ENCODE results near the gene OR10H3. TPM values are rescaled to one million over a fixed set of nuclear protein-coding genes. Genes with fewer than 3 reads are reported as not detected.
"Not testable (repeated sequence)": the region's sequence is repeated elsewhere in the genome, so short reads cannot be mapped to it uniquely, and the experiment has no call there.

The OR10H3 gene, protein sequence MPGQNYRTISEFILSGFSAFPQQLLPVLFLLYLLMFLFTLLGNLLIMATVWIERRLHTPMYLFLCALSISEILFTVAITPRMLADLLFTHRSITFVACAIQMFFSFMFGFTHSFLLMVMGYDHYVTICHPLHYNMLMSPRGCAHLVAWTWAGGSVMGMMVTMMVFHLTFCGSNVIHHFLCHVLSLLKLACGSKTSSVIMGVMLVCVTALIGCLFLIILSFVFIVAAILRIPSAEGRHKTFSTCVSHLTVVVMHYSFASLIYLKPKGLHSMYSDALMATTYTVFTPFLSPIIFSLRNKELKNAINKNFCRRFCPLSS
- polyA plus RNA-seq (ENCODE audit: insufficient read length): not detected

- DNase-seq: no peak
These were observed at the start of gene OR10H3 for GRCh38 chr19:15737722-15738121. Gene OR10H3, plus strand, starts transcription at chr19:15737985. Its CDS starts 3,408 bp downstream, at chr19:15741393.

- no peak for DNase-seq
These were observed 41.1 kb upstream of the OR10H3 start for GRCh38 chr19:15696654-15697194.

DNA sequence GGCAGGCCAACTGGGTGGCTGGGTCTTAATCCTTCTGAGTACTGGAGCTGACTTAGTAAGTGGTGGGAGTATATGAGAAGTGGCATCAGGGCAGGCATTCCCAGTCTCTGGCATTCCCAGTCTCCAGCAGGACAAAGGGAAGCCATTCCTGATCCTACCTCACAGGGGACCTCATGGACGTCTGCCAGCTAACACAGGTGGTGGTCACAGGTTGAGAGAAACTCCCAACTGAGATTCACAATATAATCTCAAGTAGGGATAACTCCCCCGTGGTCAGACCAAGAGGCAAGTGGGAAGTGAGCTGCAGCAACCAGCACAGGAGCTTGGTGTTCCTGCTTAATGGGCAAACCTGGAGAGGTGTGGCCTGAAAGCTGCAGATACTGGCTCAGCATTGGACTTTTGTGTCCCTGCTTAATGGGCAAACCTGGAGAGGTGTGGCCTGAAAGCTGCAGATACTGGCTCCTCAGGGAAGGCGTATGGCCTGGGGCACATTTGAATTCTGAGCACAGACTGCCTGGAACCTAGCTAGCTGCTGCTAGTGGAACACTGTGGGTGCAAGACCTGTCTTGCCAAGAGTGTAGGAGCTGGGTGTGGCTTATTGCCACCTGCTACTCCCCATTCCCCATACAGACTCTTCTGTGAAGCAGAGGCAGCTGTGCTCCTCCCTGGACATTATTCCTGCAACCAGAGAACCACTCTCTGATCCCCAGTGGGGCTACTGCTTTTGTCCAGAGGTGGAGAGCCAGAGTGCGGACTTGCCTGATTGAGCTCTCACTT lies 35.8 kb upstream of the OR10H3 start:
- peak; percentile 4 for DNase-seq

GRCh38 chr19:15702534-15702930 lies 35.3 kb upstream of the OR10H3 start:
- peak; percentile 48 for DNase-seq

GRCh38 chr19:15714638-15715037 lies 23.1 kb upstream of the OR10H3 start:
- DNase-seq: no peak

DNA sequence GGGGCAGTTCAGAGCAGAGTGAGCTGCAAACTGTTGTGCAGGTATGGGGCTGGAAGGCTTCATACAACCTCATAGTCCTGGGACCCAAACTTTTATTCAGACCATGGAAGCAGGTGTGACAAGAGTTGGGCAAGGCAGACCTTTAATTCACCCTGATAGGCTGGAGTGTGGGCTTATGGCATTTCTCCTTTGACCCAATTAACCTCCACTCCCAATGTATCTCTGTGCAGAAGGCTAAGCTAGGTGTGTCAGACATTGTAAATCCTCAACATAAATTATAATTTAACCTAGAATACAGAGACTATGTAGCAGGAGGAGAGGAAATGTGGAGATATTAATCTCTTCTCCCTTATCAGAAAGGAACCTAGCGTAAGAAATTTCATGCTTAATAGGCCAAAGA lies 22.1 kb upstream of the OR10H3 start:
- DNase-seq: no peak

GRCh38 chr19:15717809-15718208 lies 20.0 kb upstream of the OR10H3 start:
- no peak for DNase-seq

DNA sequence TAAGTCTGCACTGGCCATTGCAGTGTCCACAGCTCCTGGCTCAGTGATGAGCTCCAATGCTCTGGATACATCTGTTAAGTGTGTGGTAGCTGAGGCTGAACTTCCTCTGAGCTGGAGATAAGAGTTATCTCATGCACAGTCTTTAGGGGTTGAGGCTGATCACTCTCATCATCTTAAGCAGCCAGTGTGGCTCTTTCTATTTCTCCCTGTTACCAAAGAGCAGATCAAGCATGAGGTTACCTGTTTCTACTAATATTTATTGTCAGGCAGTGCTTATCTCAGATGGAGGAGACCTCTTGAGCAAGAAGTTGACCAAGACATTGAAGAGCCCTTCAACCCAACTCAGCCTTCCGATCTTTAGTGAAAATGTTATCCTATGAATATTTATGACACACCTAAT lies 16.5 kb upstream of the OR10H3 start:
- DNase-seq: no peak

GRCh38 chr19:15722956-15723355 lies 14.8 kb upstream of the OR10H3 start:
- DNase-seq: no peak

GRCh38 chr19:15727724-15728123 lies 10.1 kb upstream of the OR10H3 start, which contains the start of gene OR10H2:
Gene OR10H2, plus strand, starts transcription at chr19:15728024. Its CDS starts 20 bp downstream, at chr19:15728044.
- no peak for DNase-seq

- DNase-seq: no peak
These were observed 7.2 kb upstream of the OR10H3 start for GRCh38 chr19:15730538-15730937.

DNA sequence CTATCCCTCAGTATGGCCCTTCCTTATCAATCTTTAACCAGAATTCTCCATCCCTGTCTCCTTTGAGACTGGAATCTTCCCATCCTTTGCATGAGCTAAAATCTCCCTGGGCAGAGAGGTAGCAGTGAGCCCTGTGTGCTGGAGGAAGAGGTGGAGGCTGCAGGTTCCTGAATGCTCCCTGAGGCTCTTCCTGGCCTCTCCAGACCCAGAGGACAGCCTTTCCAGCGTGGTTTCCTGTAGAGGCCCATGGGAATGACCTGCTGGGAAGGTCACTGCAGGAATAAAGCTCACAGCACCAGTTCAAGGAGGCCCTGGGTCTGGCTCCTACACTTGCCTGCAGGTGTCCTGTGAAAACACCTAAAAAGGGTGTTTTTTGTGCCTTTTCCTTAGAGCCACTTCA lies 5.4 kb upstream of the OR10H3 start:
- no peak for DNase-seq

DNA sequence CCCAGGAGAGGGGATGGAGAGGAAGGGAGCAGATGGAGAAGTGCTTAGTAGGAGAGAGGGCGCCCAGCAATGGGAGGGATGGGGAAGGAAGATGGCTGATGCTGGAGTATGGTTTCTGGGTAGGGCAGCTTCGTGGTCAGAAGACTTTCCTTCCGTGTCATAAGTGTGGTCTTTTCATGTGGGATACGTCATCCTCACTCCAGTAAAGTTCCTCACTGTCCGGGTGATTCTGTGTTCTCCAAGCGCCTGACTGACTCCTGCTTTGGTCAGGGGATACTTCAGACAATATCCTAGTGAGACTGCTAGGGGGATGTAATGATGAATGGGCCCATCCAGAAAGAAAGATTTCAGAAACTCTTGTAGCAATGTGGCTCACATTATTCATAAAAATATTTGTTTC lies 3.9 kb upstream of the OR10H3 start:
- DNase-seq: no peak

GRCh38 chr19:15740785-15741184 lies 3.0 kb downstream of the OR10H3 start:
- DNase-seq: no peak

DNA sequence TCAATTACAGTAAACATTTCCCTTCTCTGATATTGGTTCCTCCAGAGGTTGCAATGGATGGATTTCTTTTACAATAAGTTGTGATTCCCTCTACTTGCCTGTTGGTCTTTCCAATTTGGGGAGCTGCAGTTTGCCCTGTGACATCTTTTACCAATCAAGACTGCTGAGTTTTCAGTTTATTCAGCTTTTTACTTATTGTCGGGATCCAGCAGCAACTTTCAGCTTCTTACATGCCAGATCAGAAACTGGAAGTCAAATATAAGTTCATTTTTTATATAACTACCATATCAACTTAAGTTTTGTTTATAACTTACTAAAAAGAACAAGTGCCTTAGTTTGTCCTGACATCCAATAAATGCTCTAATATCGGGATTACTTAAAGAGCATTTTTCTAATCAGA lies 10.5 kb downstream of the OR10H3 start:
- DNase-seq: no peak

DNA sequence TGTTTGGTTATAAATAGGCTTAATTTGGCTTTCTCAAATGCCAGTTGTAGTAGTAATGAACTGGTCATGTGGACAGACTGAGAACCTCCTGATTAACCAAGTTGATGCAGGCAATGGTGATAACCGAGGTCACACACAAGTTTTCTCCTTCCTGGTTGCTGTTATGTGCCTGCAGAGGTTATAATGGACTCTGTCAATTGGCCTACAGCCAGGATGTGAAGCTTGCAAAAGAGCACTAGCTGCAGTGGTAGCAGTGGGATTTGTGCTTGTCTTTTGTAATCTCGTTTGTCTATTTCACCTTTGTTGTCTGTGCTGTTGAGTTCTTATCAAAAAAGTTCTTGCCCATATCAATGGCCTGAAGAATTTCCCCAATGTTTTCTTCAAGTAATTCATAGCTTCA lies 20.6 kb downstream of the OR10H3 start:
- no peak for DNase-seq

DNA sequence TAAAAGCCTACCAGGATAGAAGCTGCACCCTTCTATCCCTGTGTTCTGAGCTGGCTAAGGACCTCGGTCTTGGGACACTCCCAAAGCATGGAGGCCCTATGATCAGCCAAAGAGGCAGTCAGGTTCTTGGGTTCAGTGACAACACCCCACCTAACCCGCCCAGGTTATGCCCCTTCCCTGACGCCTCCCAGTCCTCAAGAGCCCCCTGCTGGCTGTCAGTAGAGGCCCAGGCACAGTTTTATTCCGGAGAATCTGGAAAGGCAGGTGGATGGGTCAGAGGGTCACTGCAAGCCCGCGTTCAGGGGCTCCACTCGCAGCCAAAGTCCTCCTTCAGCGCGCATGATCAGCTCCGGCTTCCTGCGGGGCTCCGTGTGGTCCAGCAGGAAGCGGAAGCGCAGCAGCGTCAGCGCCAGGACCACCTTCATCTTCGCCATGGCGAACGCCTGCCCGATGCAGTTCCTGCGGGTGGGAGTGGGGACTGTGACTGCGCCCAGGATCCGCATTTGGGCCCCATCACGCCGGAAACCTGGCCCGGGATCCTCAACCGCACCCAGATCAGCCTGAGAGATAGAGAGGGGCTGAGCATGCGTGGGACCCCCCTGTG lies 22.3 kb downstream of the OR10H3 start:
- no peak for DNase-seq

- no peak for DNase-seq
These were observed 31.8 kb downstream of the OR10H3 start for GRCh38 chr19:15769586-15769985.

DNA sequence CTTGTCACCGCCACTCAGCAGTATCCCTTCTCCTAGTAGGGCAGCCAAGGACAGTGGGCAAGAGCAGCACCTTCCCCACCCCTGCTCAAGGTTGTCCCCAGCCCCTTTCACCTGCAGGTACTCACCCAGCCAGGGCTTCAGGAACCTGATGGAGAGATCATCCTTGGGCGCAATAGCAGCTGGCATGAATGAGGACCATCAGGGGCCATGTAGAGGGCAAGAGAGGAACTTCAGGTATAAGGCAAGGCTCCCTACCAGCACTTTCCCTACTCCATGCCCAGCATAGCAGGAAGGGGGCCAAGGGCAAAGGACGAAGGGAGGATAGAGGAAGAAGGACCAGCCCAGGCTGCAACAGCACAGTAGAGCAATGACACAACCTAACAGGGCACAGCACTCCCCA lies 36.4 kb downstream of the OR10H3 start:
- not testable (repeated sequence) for DNase-seq

DNA sequence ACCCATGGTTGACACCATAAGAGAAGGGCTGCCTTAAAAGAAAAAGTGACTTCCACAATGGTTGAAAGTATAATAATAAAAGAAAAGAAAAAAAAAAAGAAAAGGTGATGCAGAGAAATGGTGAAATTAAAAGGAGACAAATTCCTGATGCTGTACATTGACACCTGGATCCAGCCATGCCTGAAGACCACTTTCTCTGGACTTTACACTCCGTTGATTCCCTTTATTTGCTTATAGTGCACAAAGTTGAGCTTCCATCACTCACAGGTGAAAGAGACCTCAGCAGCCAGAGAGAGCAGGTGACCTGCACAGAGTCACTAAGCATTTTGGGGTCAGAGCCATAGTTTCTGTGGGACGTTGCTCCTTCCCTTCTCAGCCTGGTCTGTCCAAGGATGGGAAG lies 37.5 kb downstream of the OR10H3 start:
- no peak for DNase-seq

DNA sequence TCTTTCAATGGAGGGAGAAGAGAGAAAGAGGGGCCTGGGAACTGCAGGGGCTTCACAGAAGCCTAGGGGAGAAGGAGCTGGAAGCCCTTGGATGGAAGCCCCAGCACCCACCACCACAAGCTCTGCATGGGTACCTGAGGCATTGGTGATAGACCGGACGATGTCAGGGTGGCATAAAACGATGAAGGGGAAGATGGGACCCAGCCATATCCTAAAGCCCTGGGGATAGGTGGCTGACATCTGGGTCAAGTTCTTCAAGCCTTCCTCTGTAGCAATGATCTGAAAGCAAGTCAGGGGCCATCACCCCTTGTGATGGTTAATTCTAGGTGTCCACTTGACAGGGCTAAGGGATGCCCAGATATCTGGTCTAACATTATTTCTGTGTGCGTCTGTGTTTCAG lies 38.5 kb downstream of the OR10H3 start:
- DNase-seq: no peak

- DNase-seq: no peak
These were observed 39.5 kb downstream of the OR10H3 start for GRCh38 chr19:15776991-15777970.
